ENCODE measurements around the gene TMEM95. TPM values are rescaled to one million over a fixed set of nuclear protein-coding genes. Genes with fewer than 3 reads are reported as not detected.
"Not testable (repeated sequence)": the region's sequence is repeated elsewhere in the genome, so short reads cannot be mapped to it uniquely, and the experiment has no call there.

Gene TMEM95
- total RNA-seq, 1 experiment from 2014 or later: not detected

- Mint-ChIP-seq H3K27ac (ENCODE audit: low read depth, unreplicated experiment) (no peak overlapping the region), H3K9me3 (ENCODE audit: unreplicated experiment) (no peaks in the 10 kb centered on the region), H3K36me3 (ENCODE audit: insufficient read depth, unreplicated experiment) (no peaks in the 10 kb centered on the region), H3K27me3 (ENCODE audit: insufficient read depth, unreplicated experiment) (no peaks in the 10 kb centered on the region), H3K4me3 (ENCODE audit: unreplicated experiment) (no peak overlapping the region), H3K4me1 (ENCODE audit: insufficient read depth, unreplicated experiment) (no peaks in the 10 kb centered on the region)
- no peak for TF ChIP-seq CTCF (IDR thresholded peaks at IDR 0.05; ENCODE audit: unreplicated experiment)
- BruUV-seq (replicated peaks): no TSS peak
- no peak for DNase-seq (ENCODE audit: unreplicated experiment)
- ChIA-PET POLR2A (interaction anchor here (0.6 to 1.0 kb wide), 2 partner anchors 12 to 1234 kb away, joined by 3 to 4 read pairs; no protein-coding TSS in a partner anchor), CTCF (interaction anchor here (2.1 kb wide), 1 partner anchor 12 kb away, joined by 14 read pairs; no protein-coding TSS in a partner anchor)
- intact Hi-C loops (cut with micrococcal nuclease): no loop called here
These were observed 13.1 kb downstream of the TMEM95 start for GRCh38 chr17:7367918-7368598.

- CTCF ChIA-PET: interaction anchor here (2.1 kb wide), 1 partner anchor 12 kb away, joined by 14 read pairs; no protein-coding TSS in a partner anchor
- DNase-seq (ENCODE audit: unreplicated experiment); H3K27ac Mint-ChIP-seq (ENCODE audit: low read depth, unreplicated experiment); H3K9me3 Mint-ChIP-seq (ENCODE audit: unreplicated experiment); intact Hi-C loops (cut with micrococcal nuclease); H3K4me3 Mint-ChIP-seq (ENCODE audit: unreplicated experiment); H3K4me1 Mint-ChIP-seq (ENCODE audit: insufficient read depth, unreplicated experiment); H3K36me3 Mint-ChIP-seq (ENCODE audit: insufficient read depth, unreplicated experiment); BruUV-seq (replicated peaks); H3K27me3 Mint-ChIP-seq (ENCODE audit: insufficient read depth, unreplicated experiment): not testable (repeated sequence)
- POLR2A ChIA-PET: interaction anchor here (1.0 kb wide), 1 partner anchor 12 kb away, joined by 3 read pairs; no protein-coding TSS in a partner anchor
These were observed 13.6 kb downstream of the TMEM95 start for GRCh38 chr17:7368599-7368994.

- no peaks in the 10 kb centered on the region for H3K36me3 Mint-ChIP-seq (ENCODE audit: insufficient read depth, unreplicated experiment)
- BruUV-seq (replicated peaks): no TSS peak
These were observed 14.9 kb downstream of the TMEM95 start for GRCh38 chr17:7369825-7370224.

GRCh38 chr17:7370853-7371252 lies 15.9 kb downstream of the TMEM95 start:
- Mint-ChIP-seq H3K27me3 (ENCODE audit: insufficient read depth, unreplicated experiment) (no peaks in the 10 kb centered on the region), H3K9me3 (ENCODE audit: unreplicated experiment) (no peaks in the 10 kb centered on the region), H3K4me3 (ENCODE audit: unreplicated experiment) (no peak overlapping the region), H3K27ac (ENCODE audit: low read depth, unreplicated experiment) (no peak overlapping the region), H3K4me1 (ENCODE audit: insufficient read depth, unreplicated experiment) (no peaks in the 10 kb centered on the region), H3K36me3 (ENCODE audit: insufficient read depth, unreplicated experiment) (no peaks in the 10 kb centered on the region)
- intact Hi-C loops (cut with micrococcal nuclease): no loop called here
- no peak for TF ChIP-seq CTCF (IDR thresholded peaks at IDR 0.05; ENCODE audit: unreplicated experiment)
- BruUV-seq (replicated peaks): no TSS peak
- CTCF ChIA-PET: interaction anchor here (2.1 kb wide), 1 partner anchor 15 kb away, joined by 12 read pairs; no protein-coding TSS in a partner anchor
- POLR2A ChIA-PET: interaction anchor here (1.1 to 1.7 kb wide), 2 partner anchors 10 to 71 kb away, joined by 3 to 4 read pairs; partner anchors contain the start of gene TNK1
- DNase-seq (ENCODE audit: unreplicated experiment): no peak

More at GRCh38 chr17:7369825-7370224, 14.9 kb downstream of the TMEM95 start:
- no peak for TF ChIP-seq CTCF (IDR thresholded peaks at IDR 0.05; ENCODE audit: unreplicated experiment)
- H3K27me3 Mint-ChIP-seq (ENCODE audit: insufficient read depth, unreplicated experiment): no peaks in the 10 kb centered on the region
- H3K4me3 Mint-ChIP-seq (ENCODE audit: unreplicated experiment): no peak overlapping the region
- ChIA-PET POLR2A (interaction anchor here (1.1 kb wide), 1 partner anchor 70 kb away, joined by 3 read pairs; no protein-coding TSS in a partner anchor), CTCF (interaction anchor here (2.1 kb wide), 1 partner anchor 14 kb away, joined by 12 read pairs; no protein-coding TSS in a partner anchor)
- no peaks in the 10 kb centered on the region for H3K4me1 Mint-ChIP-seq (ENCODE audit: insufficient read depth, unreplicated experiment)
- H3K27ac Mint-ChIP-seq (ENCODE audit: low read depth, unreplicated experiment): no peak overlapping the region
- intact Hi-C loops (cut with micrococcal nuclease): no loop called here
- no peak for DNase-seq (ENCODE audit: unreplicated experiment)
- no peaks in the 10 kb centered on the region for H3K9me3 Mint-ChIP-seq (ENCODE audit: unreplicated experiment)

All from MCF 10A (cell line).